Keratinocyte (primary cell): ENCODE results near the gene FCMR.

Experiments
- EZH2 ChIP-seq: IDR thresholded peaks from one replicate; pipeline ENCODE4 v1.6.1; 2012; ENCODE audit warnings: inconsistent platforms, mild to moderate bottlenecking, low read length, moderate library complexity
- TF ChIP-seq, protein P1 (sequence below), 3 experiments: IDR thresholded peaks in 1 of 3; conservative IDR thresholded peaks in 1 of 3; optimal IDR thresholded peaks in 1 of 3; 2 replicates in 2 of 3; 3 replicates in 1 of 3; pipeline versions ENCODE3 to v1.5.1; 2011; ENCODE audit warnings: low read length in 3 of 3, mild to moderate bottlenecking in 3 of 3, moderate library complexity in 2 of 3, control low read depth in 1 of 3, inconsistent platforms in 1 of 3; ENCODE audit not compliant: insufficient read depth in 2 of 3; ENCODE audit errors: extremely low read depth in 1 of 3

DNA sequence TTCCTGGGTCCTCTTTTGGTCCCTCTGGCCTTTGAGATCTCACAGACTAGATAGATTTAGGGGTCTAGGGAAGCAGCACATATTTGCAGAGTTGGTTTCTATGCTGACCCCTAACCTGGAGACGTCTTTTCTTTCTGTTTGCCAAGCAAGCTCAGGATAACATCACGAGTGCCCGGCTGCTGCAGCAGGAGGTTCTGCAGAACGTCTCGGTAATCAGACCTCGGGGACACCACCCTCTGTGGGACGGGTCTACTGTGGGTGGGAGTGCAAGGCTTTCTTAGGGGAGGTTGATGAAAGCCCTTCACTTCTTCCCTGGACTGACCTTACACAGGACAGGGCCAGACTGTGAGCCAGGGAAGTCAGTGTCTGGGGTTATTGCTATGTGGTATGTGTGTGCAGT is 21.6 kb downstream of the FCMR start:
- TF ChIP-seq, protein P1, sequence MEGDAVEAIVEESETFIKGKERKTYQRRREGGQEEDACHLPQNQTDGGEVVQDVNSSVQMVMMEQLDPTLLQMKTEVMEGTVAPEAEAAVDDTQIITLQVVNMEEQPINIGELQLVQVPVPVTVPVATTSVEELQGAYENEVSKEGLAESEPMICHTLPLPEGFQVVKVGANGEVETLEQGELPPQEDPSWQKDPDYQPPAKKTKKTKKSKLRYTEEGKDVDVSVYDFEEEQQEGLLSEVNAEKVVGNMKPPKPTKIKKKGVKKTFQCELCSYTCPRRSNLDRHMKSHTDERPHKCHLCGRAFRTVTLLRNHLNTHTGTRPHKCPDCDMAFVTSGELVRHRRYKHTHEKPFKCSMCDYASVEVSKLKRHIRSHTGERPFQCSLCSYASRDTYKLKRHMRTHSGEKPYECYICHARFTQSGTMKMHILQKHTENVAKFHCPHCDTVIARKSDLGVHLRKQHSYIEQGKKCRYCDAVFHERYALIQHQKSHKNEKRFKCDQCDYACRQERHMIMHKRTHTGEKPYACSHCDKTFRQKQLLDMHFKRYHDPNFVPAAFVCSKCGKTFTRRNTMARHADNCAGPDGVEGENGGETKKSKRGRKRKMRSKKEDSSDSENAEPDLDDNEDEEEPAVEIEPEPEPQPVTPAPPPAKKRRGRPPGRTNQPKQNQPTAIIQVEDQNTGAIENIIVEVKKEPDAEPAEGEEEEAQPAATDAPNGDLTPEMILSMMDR (optimal IDR thresholded peaks at IDR 0.05 in 1 of 3, IDR thresholded peaks at IDR 0.05 in 1 of 3, conservative IDR thresholded peaks at IDR 0.05 in 1 of 3; ENCODE audit: extremely low read depth in 1 of 3, insufficient read depth in 2 of 3, low read length in 3 of 3) = no peak
- no peak for TF ChIP-seq EZH2
